Measurements from ENCODE around the gene RPL19. TPM values are rescaled to one million over a fixed set of nuclear protein-coding genes. Genes with fewer than 3 reads are reported as not detected.
A peak's percentile ranks its signal among the peaks of the same experiment; 100 is the strongest.

RPL19 gene
- total RNA-seq, 2 experiments from 2014 or later, result 3,132 to 4,395 TPM

- H3K9me2 ChIP-seq (ENCODE audit: insufficient read depth, low read length), result no peaks in the 10 kb centered on the region
- peaks cover 47% of the 10 kb centered on the region for H3K36me3 ChIP-seq (ENCODE audit: insufficient read depth, low read length)
- peaks cover 25% of the 10 kb centered on the region for H3K79me2 ChIP-seq (ENCODE audit: insufficient read depth, low read depth, low read length)
- no TSS peak for BruUV-seq (replicated peaks)
- ChIA-PET CTCF (ENCODE audit: unreplicated experiment) (interaction anchor here (0.8 to 1.3 kb wide), 2 partner anchors 11 to 42 kb away, joined by 3 to 5 read pairs; no protein-coding TSS in a partner anchor), POLR2A (interaction anchor here (1.5 kb wide), 1 partner anchor 22 kb away, joined by 5 read pairs; no protein-coding TSS in a partner anchor)
- peak overlapping the region; percentile 16 for H3K27ac ChIP-seq (ENCODE audit: low read depth, low read length, poor library complexity, severe bottlenecking)
- H4K20me1 ChIP-seq (ENCODE audit: insufficient read depth, low read length), result no peaks in the 10 kb centered on the region; the same call in 1 of the 2 replicates
- peak overlapping the region; percentile 96 for H3K4me2 ChIP-seq (ENCODE audit: low read length)
- intact Hi-C loops (cut with micrococcal nuclease; ENCODE audit: unreplicated experiment), result loop anchor here (2.0 kb wide), 1 partner anchor 23 kb away; no protein-coding TSS in a partner anchor
- H3K9me3 ChIP-seq (ENCODE audit: low read length), result no peaks in the 10 kb centered on the region
- H3K4me3 ChIP-seq (ENCODE audit: low read depth, low read length, poor library complexity, severe bottlenecking), result peak overlapping the region; percentile 91
- peak; percentile 55 for DNase-seq (ENCODE audit: low spot score)
- TF ChIP-seq CTCF (conservative IDR thresholded peaks at IDR 0.05; ENCODE audit: low read length) (no peak), EZH2phosphoT487 (IDR thresholded peaks at IDR 0.05; ENCODE audit: borderline replicate concordance, low read depth, low read length) (no peak)
- peaks cover 46% of the 10 kb centered on the region for H3K4me1 ChIP-seq (ENCODE audit: insufficient read depth, low read length, poor library complexity, severe bottlenecking)
- H2AFZ ChIP-seq (ENCODE audit: low read length), result no peak overlapping the region
Observed at GRCh38 chr17:39195568-39196160, 4.4 kb upstream of the RPL19 start.

- POLR2A ChIA-PET, result interaction anchor here (1.5 kb wide), 1 partner anchor 23 kb away, joined by 5 read pairs; no protein-coding TSS in a partner anchor
- H3K4me3 ChIP-seq (ENCODE audit: low read depth, low read length, poor library complexity, severe bottlenecking), result peak overlapping the region; percentile 91
- H3K79me2 ChIP-seq (ENCODE audit: insufficient read depth, low read depth, low read length), result peaks cover 31% of the 10 kb centered on the region
- peak overlapping the region; percentile 96 for H3K4me2 ChIP-seq (ENCODE audit: low read length)
- BruUV-seq (replicated peaks), result no TSS peak
- H3K9me3 ChIP-seq (ENCODE audit: low read length), result no peaks in the 10 kb centered on the region
- CTCF ChIA-PET (ENCODE audit: unreplicated experiment), result interaction anchor here (0.8 to 1.3 kb wide), 2 partner anchors 10 to 42 kb away, joined by 3 to 5 read pairs; no protein-coding TSS in a partner anchor
- H3K9me2 ChIP-seq (ENCODE audit: insufficient read depth, low read length), result no peaks in the 10 kb centered on the region
- H2AFZ ChIP-seq (ENCODE audit: low read length), result no peak overlapping the region
- peaks cover 47% of the 10 kb centered on the region for H3K36me3 ChIP-seq (ENCODE audit: insufficient read depth, low read length)
- DNase-seq (ENCODE audit: low spot score), result no peak
- TF ChIP-seq CTCF (conservative IDR thresholded peaks at IDR 0.05; ENCODE audit: low read length) (no peak), EZH2phosphoT487 (IDR thresholded peaks at IDR 0.05; ENCODE audit: borderline replicate concordance, low read depth, low read length) (no peak)
- peak overlapping the region; percentile 16 for H3K27ac ChIP-seq (ENCODE audit: low read depth, low read length, poor library complexity, severe bottlenecking)
- H4K20me1 ChIP-seq (ENCODE audit: insufficient read depth, low read length), result peaks cover 5% of the 10 kb centered on the region
- intact Hi-C loops (cut with micrococcal nuclease; ENCODE audit: unreplicated experiment), result loop anchor here (2.0 kb wide), 1 partner anchor 24 kb away; no protein-coding TSS in a partner anchor
- peaks cover 48% of the 10 kb centered on the region for H3K4me1 ChIP-seq (ENCODE audit: insufficient read depth, low read length, poor library complexity, severe bottlenecking)
Observed at GRCh38 chr17:39196241-39196807, 3.8 kb upstream of the RPL19 start.
